Peyer's patch (tissue), 4 donors: ENCODE results near the gene SYNPO2. TPM values are rescaled to one million over a fixed set of nuclear protein-coding genes. Genes with fewer than 3 reads are reported as not detected.
"Not testable (repeated sequence)": the region's sequence is repeated elsewhere in the genome, so short reads cannot be mapped to it uniquely, and the experiment has no call there.

Experiments
- DNase-seq, 3 donors: peaks; one replicate each; pipeline ENCODE4 v3.0.0-alpha.2; 2017 to 2019
- H3K27ac ChIP-seq, 4 donors: fragments of 200-600 bp; sonication (generic); one replicate each; pipeline ENCODE4 v1.5.1; 2016 to 2019
- H3K27me3 ChIP-seq, 2 donors: fragments of 200-600 bp; sonication (generic); one replicate each; pipeline ENCODE4 v1.5.1; 2019
- H3K36me3 ChIP-seq, 3 donors: fragments of 200-600 bp; sonication (generic); one replicate each; pipeline ENCODE4 v1.5.1; 2016 to 2019
- H3K4me1 ChIP-seq, 4 donors: fragments of 200-600 bp; sonication (generic); one replicate each; pipeline ENCODE4 v1.5.1; 2016 to 2019
- H3K4me3 ChIP-seq, 4 donors: fragments of 200-600 bp; sonication (generic); 1 replicate in 3 of 4; 2 replicates in 1 of 4; pipeline ENCODE4 v1.5.1; 2016 to 2019; ENCODE audit warnings: mild to moderate bottlenecking in 1 of 4
- H3K9me3 ChIP-seq, 4 donors: fragments of 200-600 bp; sonication (generic); one replicate each; pipeline ENCODE4 v1.5.1; 2016 to 2019; ENCODE audit warnings: mild to moderate bottlenecking in 1 of 4
- POLR2A ChIP-seq, 2 donors: fragments of 450-650 bp; IDR thresholded peaks; one replicate each; pipeline ENCODE4 v1.5.1; 2017; ENCODE audit warnings: antibody characterized with exemption in 2 of 2, mild to moderate bottlenecking in 2 of 2, moderate library complexity in 2 of 2
- total RNA-seq, 4 donors: library from RNA; depleted of rRNA; stranded (reverse); fragments of >200 nt; gene quantifications; one replicate each; pipeline ENCODE4 v1.1.0, GENCODE V29; 2016
- TF ChIP-seq, protein P1 (sequence below), 6 experiments: fragments of 450-650 bp in 4 of 6; fragments of 200-600 bp in 2 of 6; sonication (generic) in 1 of 6; IDR thresholded peaks; one replicate each; pipeline ENCODE4 v1.5.1; 2017 to 2019; ENCODE audit warnings: antibody characterized with exemption in 6 of 6, mild to moderate bottlenecking in 3 of 6, moderate library complexity in 1 of 6

Gene SYNPO2
- total RNA-seq, 4 donors from 2014 or later, result 24.9 to 77.6 (median 41.1) TPM

DNA sequence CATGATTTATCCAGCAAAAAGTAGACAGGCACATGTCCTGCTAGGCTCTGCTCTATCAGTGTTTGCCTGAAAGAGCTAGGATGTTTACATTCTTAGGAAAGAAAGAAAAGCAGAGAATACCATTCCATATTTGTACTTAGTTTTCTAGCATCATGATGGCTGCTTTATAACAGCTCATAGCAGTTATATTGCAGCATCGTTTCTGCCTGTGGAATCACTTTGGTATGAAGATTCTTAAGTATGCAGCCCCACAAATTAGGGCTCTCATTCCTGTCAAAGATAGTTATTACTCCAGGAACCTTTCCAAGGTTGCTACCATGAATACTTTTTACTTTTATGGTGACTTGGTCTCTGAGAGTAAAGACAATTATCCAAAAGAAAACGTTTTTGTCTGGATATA is 128.0 kb downstream of the SYNPO2 start:
- DNase-seq, result no peak

DNA sequence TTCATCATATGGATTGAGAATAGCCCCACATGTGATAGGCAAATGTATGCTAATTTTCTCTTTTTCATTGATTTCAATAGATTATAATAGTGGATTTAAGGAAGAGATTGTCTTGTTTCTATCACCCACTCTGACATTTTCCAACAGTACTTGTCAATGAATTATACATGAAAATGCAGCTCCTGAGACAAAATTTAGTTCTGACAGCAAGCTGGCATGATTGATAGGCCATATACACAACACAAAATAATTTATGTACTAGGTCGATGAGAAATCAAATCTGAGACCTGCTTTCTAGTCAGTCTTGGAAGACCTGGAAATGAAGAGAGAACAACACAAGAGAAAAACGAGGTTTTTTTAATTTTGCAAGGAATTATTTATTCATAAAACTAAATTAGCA is 129.0 kb downstream of the SYNPO2 start:
- no peaks in the 10 kb centered on the region for H3K36me3 ChIP-seq
- no peak for DNase-seq
- H3K4me1 ChIP-seq, result no peaks in the 10 kb centered on the region
- no peak for TF ChIP-seq POLR2A (IDR thresholded peaks at IDR 0.05)
- TF ChIP-seq, protein P1, sequence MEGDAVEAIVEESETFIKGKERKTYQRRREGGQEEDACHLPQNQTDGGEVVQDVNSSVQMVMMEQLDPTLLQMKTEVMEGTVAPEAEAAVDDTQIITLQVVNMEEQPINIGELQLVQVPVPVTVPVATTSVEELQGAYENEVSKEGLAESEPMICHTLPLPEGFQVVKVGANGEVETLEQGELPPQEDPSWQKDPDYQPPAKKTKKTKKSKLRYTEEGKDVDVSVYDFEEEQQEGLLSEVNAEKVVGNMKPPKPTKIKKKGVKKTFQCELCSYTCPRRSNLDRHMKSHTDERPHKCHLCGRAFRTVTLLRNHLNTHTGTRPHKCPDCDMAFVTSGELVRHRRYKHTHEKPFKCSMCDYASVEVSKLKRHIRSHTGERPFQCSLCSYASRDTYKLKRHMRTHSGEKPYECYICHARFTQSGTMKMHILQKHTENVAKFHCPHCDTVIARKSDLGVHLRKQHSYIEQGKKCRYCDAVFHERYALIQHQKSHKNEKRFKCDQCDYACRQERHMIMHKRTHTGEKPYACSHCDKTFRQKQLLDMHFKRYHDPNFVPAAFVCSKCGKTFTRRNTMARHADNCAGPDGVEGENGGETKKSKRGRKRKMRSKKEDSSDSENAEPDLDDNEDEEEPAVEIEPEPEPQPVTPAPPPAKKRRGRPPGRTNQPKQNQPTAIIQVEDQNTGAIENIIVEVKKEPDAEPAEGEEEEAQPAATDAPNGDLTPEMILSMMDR (IDR thresholded peaks at IDR 0.05), result no peak
- no peaks in the 10 kb centered on the region for H3K9me3 ChIP-seq
- H3K27me3 ChIP-seq, result no peaks in the 10 kb centered on the region
- peak overlapping the region in 2 of 4 donors; percentile 15 to 69 for H3K27ac ChIP-seq
- H3K4me3 ChIP-seq, result no peak overlapping the region

More for the DNA sequence above, 128.0 kb downstream of the SYNPO2 start:
- Histone ChIP-seq H3K9me3 (no peaks in the 10 kb centered on the region), H3K36me3 (no peaks in the 10 kb centered on the region), H3K4me3 (no peak overlapping the region), H3K4me1 (no peaks in the 10 kb centered on the region), H3K27me3 (no peaks in the 10 kb centered on the region), H3K27ac (peak overlapping the region in 3 of 4 donors; percentile 15 to 83 (median 47))
- TF ChIP-seq, protein P1 (IDR thresholded peaks at IDR 0.05), result no peak
- no peak for TF ChIP-seq POLR2A (IDR thresholded peaks at IDR 0.05)

DNA sequence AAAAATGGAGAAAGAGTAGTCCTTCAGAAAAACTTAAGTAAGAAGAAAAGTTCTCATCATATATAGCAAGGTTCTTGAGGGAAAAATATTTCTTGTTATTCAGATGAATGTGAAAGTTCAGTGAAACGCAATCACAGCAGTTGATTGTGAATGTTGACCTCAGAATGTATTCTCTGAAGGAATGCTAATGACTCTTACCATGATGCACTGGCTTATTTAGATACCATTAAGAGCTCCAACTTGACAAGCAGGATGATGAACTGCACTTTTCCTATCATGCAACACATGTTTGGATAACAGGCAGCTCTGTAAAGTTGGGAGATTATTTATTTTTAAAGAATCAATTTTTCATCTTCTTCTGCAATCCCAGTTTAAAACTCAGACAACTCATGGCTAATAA is 131.5 kb downstream of the SYNPO2 start:
- H3K27me3 ChIP-seq, result no peaks in the 10 kb centered on the region
- H3K9me3 ChIP-seq, result no peaks in the 10 kb centered on the region
- H3K4me3 ChIP-seq, result no peak overlapping the region
- no peak for TF ChIP-seq POLR2A (IDR thresholded peaks at IDR 0.05)
- TF ChIP-seq, protein P1 (IDR thresholded peaks at IDR 0.05), result no peak
- H3K4me1 ChIP-seq, result no peaks in the 10 kb centered on the region
- DNase-seq, result no peak
- H3K36me3 ChIP-seq, result no peaks in the 10 kb centered on the region
- H3K27ac ChIP-seq, result peak overlapping the region in 3 of 4 donors; percentile 8 to 69 (median 66)

GRCh38 chr4:119022520-119022919 is 133.9 kb downstream of the SYNPO2 start:
- not testable (repeated sequence) for H3K27me3 ChIP-seq, H3K36me3 ChIP-seq, H3K4me3 ChIP-seq, H3K4me1 ChIP-seq, H3K9me3 ChIP-seq, DNase-seq
- H3K27ac ChIP-seq, result peak overlapping the region in 1 of 4 donors; percentile 87

- DNase-seq, result no peak
- H3K4me1 ChIP-seq, result no peaks in the 10 kb centered on the region
- H3K4me3 ChIP-seq, result no peak overlapping the region
- no peaks in the 10 kb centered on the region for H3K9me3 ChIP-seq
- H3K27ac ChIP-seq, result peak overlapping the region in 1 of 4 donors; percentile 87
- no peaks in the 10 kb centered on the region for H3K36me3 ChIP-seq
- no peaks in the 10 kb centered on the region for H3K27me3 ChIP-seq
- TF ChIP-seq, protein P1 (IDR thresholded peaks at IDR 0.05), result no peak
- TF ChIP-seq POLR2A (IDR thresholded peaks at IDR 0.05), result no peak
These were observed 135.4 kb downstream of the SYNPO2 start for GRCh38 chr4:119024102-119024501.

DNA sequence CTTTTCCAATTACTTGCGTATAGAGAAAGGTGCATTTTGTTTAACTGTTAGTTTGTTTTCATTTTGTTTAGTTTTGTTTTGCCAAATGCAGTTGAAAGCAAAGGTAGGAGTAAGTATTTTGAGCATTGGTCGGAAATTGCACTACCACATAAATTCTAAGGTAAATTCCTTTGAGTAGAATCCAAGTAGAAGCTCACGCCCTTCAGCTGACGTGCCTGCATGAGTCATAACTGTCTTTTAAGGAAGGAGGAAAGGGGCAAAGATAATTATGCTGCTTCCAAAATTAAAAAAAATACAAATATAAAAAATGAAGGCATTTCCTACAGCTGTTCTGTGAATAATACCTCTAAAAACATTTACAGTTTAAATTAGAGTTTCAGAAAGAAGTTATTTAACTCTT is 136.8 kb downstream of the SYNPO2 start:
- H3K27ac ChIP-seq, result peak overlapping the region; percentile 1 to 87 (median 72)

More for the DNA sequence above, 136.8 kb downstream of the SYNPO2 start:
- Histone ChIP-seq H3K36me3 (no peaks in the 10 kb centered on the region), H3K27me3 (no peaks in the 10 kb centered on the region), H3K4me1 (no peaks in the 10 kb centered on the region), H3K9me3 (no peaks in the 10 kb centered on the region), H3K4me3 (no peak overlapping the region)
- TF ChIP-seq POLR2A (IDR thresholded peaks at IDR 0.05), result no peak
- TF ChIP-seq, protein P1 (IDR thresholded peaks at IDR 0.05), result no peak
- DNase-seq, result peak in 1 of 3 donors; percentile 79
